ENCODE data around the gene BMP8A.

BMP8A gene

DNA sequence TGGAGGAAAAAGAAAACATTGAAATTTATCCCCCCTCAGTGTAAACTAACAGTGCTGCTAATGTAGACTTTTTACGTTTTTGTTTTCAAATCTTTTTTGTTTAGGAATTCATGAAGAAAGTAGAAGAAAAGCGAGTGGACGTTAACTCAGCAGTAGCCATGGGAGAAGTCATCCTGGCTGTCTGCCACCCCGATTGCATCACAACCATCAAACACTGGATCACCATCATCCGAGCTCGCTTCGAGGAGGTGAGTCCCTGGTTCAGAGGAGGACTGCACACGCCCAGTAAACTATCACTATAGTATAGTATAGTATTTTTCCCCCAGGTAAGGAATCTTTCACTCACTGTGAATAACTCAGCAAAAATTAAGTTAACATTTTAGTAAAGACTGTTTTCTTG is 37.8 kb upstream of the BMP8A start:
- ChIA-PET CTCF (interaction anchor here (0.7 to 0.9 kb wide), 2 partner anchors 345 to 347 kb away, joined by 3 read pairs; no protein-coding TSS in a partner anchor), POLR2A (no interaction called here)
- Histone ChIP-seq H3K4me3 (ENCODE audit: low read depth, low read length) (no peak overlapping the region), H3K4me1 (ENCODE audit: control insufficient read depth, insufficient read depth, low read length) (no peaks in the 10 kb centered on the region), H3K27ac (ENCODE audit: extremely low read depth, low read depth, low read length) (no peak overlapping the region), H3K9me3 (ENCODE audit: control insufficient read depth, insufficient read depth, low read depth, low read length) (no peaks in the 10 kb centered on the region), H3K36me3 (ENCODE audit: control insufficient read depth in 2 of 2, insufficient read depth in 1 of 2, low read length in 2 of 2) (peaks cover 70 to 98% of the 10 kb centered on the region in 2 experiments)
- TF ChIP-seq ZNF223 (tag by site-specific recombination; IDR thresholded peaks at IDR 0.05) = no peak
- TF ChIP-seq ZNF677 (tag by site-specific recombination; IDR thresholded peaks at IDR 0.05) = no peak
- no peak for TF ChIP-seq ZNF521 (tag by site-specific recombination; IDR thresholded peaks at IDR 0.05)
- TF ChIP-seq ZNF148 (tag by site-specific recombination; IDR thresholded peaks at IDR 0.05; ENCODE audit: borderline replicate concordance) = no peak
- TF ChIP-seq ZNF76 (tag by site-specific recombination; IDR thresholded peaks at IDR 0.05; ENCODE audit: borderline replicate concordance, low read depth) = no peak
- no peak for TF ChIP-seq SP2 (tag by site-specific recombination; IDR thresholded peaks at IDR 0.05)
- no peak for TF ChIP-seq ZNF747 (tag by site-specific recombination; IDR thresholded peaks at IDR 0.05)
- TF ChIP-seq ZNF19 (tag by site-specific recombination; IDR thresholded peaks at IDR 0.05; ENCODE audit: low read depth) = no peak
- TF ChIP-seq ZNF335 (tag by site-specific recombination; conservative IDR thresholded peaks at IDR 0.05) = no peak
- TF ChIP-seq, protein P1, sequence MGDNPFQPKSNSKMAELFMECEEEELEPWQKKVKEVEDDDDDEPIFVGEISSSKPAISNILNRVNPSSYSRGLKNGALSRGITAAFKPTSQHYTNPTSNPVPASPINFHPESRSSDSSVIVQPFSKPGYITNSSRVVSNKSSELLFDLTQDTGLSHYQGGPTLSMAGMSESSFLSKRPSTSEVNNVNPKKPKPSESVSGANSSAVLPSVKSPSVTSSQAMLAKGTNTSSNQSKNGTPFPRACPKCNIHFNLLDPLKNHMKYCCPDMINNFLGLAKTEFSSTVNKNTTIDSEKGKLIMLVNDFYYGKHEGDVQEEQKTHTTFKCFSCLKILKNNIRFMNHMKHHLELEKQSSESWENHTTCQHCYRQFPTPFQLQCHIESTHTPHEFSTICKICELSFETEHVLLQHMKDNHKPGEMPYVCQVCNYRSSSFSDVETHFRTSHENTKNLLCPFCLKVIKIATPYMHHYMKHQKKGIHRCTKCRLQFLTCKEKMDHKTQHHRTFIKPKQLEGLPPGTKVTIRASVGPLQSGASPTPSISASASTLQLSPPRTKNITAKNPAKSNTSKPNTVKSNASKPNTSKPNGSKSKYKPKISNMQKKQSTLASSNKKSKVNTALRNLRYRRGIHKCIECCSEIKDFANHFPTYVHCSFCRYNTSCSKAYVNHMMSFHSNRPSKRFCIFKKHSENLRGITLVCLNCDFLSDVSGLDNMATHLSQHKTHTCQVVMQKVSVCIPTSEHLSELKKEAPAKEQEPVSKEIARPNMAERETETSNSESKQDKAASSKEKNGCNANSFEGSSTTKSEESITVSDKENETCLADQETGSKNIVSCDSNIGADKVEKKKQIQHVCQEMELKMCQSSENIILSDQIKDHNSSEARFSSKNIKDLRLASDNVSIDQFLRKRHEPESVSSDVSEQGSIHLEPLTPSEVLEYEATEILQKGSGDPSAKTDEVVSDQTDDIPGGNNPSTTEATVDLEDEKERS (tag by site-specific recombination; IDR thresholded peaks at IDR 0.05) = no peak
- no peak for TF ChIP-seq ZSCAN30 (tag by site-specific recombination; IDR thresholded peaks at IDR 0.05)

GRCh38 chr1:39458991-39459390 is 32.4 kb upstream of the BMP8A start:
- Histone ChIP-seq H3K9me3 (ENCODE audit: control insufficient read depth, insufficient read depth, low read depth, low read length) (no peaks in the 10 kb centered on the region), H3K27ac (ENCODE audit: extremely low read depth, low read depth, low read length) (no peak overlapping the region), H3K4me3 (ENCODE audit: low read depth, low read length) (no peak overlapping the region), H3K4me1 (ENCODE audit: control insufficient read depth, insufficient read depth, low read length) (no peaks in the 10 kb centered on the region), H3K36me3 (ENCODE audit: control insufficient read depth in 2 of 2, insufficient read depth in 1 of 2, low read length in 2 of 2) (peaks cover 78 to 98% of the 10 kb centered on the region in 2 experiments)
- CTCF ChIA-PET = interaction anchor here (1.7 kb wide), 2 partner anchors 12 to 80 kb away, joined by 6 to 9 read pairs; no protein-coding TSS in a partner anchor
- POLR2A ChIA-PET = no interaction called here
- TF ChIP-seq ZNF138 (tag by site-specific recombination; IDR thresholded peaks at IDR 0.05; ENCODE audit: borderline replicate concordance) (no peak), ZNF24 (tag by site-specific recombination; IDR thresholded peaks at IDR 0.05) (no peak), ZNF416 (tag by site-specific recombination; IDR thresholded peaks at IDR 0.05) (no peak)

- POLR2A ChIA-PET = no interaction called here
- Histone ChIP-seq H3K36me3 (ENCODE audit: control insufficient read depth in 2 of 2, insufficient read depth in 1 of 2, low read length in 2 of 2) (peaks cover 71 to 96% of the 10 kb centered on the region in 2 experiments), H3K4me3 (ENCODE audit: low read depth, low read length) (no peak overlapping the region), H3K4me1 (ENCODE audit: control insufficient read depth, insufficient read depth, low read length) (no peaks in the 10 kb centered on the region), H3K9me3 (ENCODE audit: control insufficient read depth, insufficient read depth, low read depth, low read length) (no peaks in the 10 kb centered on the region), H3K27ac (ENCODE audit: extremely low read depth, low read depth, low read length) (no peak overlapping the region)
- CTCF ChIA-PET = interaction anchor here (0.8 kb wide), 1 partner anchor 192 kb away, joined by 3 read pairs; no protein-coding TSS in a partner anchor
- no peak for TF ChIP-seq ZBTB48 (tag by site-specific recombination; IDR thresholded peaks at IDR 0.05)
- TF ChIP-seq ZBTB8A (tag by site-specific recombination; IDR thresholded peaks at IDR 0.05) = no peak
- TF ChIP-seq, protein P2, sequence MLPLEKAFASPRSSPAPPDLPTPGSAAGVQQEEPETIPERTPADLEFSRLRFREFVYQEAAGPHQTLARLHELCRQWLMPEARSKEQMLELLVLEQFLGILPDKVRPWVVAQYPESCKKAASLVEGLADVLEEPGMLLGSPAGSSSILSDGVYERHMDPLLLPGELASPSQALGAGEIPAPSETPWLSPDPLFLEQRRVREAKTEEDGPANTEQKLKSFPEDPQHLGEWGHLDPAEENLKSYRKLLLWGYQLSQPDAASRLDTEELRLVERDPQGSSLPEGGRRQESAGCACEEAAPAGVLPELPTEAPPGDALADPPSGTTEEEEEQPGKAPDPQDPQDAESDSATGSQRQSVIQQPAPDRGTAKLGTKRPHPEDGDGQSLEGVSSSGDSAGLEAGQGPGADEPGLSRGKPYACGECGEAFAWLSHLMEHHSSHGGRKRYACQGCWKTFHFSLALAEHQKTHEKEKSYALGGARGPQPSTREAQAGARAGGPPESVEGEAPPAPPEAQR (tag by site-specific recombination; IDR thresholded peaks at IDR 0.05) = no peak
- no peak for TF ChIP-seq ZNF701 (tag by site-specific recombination; IDR thresholded peaks at IDR 0.05)
- TF ChIP-seq ZNF571 (tag by site-specific recombination; IDR thresholded peaks at IDR 0.05) = no peak
- TF ChIP-seq SCRT2 (tag by site-specific recombination; IDR thresholded peaks at IDR 0.05) = no peak
- TF ChIP-seq ZNF416 (tag by site-specific recombination; IDR thresholded peaks at IDR 0.05) = no peak
- no peak for TF ChIP-seq SP7 (tag by site-specific recombination; IDR thresholded peaks at IDR 0.05)
- no peak for TF ChIP-seq ZBTB26 (tag by site-specific recombination; optimal IDR thresholded peaks at IDR 0.05)
Measured at GRCh38 chr1:39462074-39462473, 29.4 kb upstream of the BMP8A start.

Data from HEK293 (cell line).